Thyroid gland (tissue), 4 donors: ENCODE results near the gene HSPB8. TPM values are rescaled to one million over a fixed set of nuclear protein-coding genes. Genes with fewer than 3 reads are reported as not detected.

ENCODE experiments used
- DNase-seq, 2 donors: peaks; one replicate each; pipeline ENCODE4 v3.0.0-alpha.2; 2019
- H3K27ac ChIP-seq, 3 donors: fragments of 200-600 bp; sonication (generic); 1 replicate in 2 of 3; 2 replicates in 1 of 3; pipeline ENCODE4 v1.5.1; 2016 to 2019; ENCODE audit warnings: mild to moderate bottlenecking in 1 of 3, moderate library complexity in 1 of 3
- H3K27me3 ChIP-seq: fragments of 200-600 bp; sonication (generic); one replicate; pipeline ENCODE4 v1.5.1; 2019
- H3K36me3 ChIP-seq, 2 donors: fragments of 200-600 bp; sonication (generic); one replicate each; pipeline ENCODE4 v1.5.1; 2016 to 2019
- H3K4me1 ChIP-seq, 2 donors: fragments of 200-600 bp; sonication (generic); one replicate each; pipeline ENCODE4 v1.5.1; 2017 to 2019
- H3K4me3 ChIP-seq, 3 donors: fragments of 200-600 bp; sonication (generic); replicated peaks in 1 of 3; 1 replicate in 2 of 3; 2 replicates in 1 of 3; pipeline ENCODE4 v1.5.1; 2016; ENCODE audit warnings: mild to moderate bottlenecking in 1 of 3
- H3K9me3 ChIP-seq: fragments of 200-600 bp; sonication (generic); one replicate; pipeline ENCODE4 v1.5.1; 2017
- CTCF ChIP-seq, 6 experiments: fragments of 200-600 bp in 3 of 6; fragments of 450-650 bp in 3 of 6; sonication (generic) in 3 of 6; IDR thresholded peaks; one replicate each; pipeline ENCODE4 v1.5.1; 2016 to 2019; ENCODE audit warnings: antibody characterized with exemption in 6 of 6, mild to moderate bottlenecking in 2 of 6, inconsistent platforms in 1 of 6, moderate library complexity in 1 of 6
- POLR2A ChIP-seq, 2 donors: fragments of 450-650 bp; IDR thresholded peaks; one replicate each; pipeline ENCODE4 v1.6.1; 2017; ENCODE audit warnings: antibody characterized with exemption in 2 of 2, mild to moderate bottlenecking in 2 of 2, moderate library complexity in 1 of 2
- WGBS, 2 donors: methylation state at CpG; one replicate each; pipeline ENCODE4 v1.1.5; 2017; 5-methylcytosine and 5-hydroxymethylcytosine counted together
- intact Hi-C: fragments of 100-400 bp; cut with DNase I; formaldehyde crosslinking; loops from one replicate; pipeline ENCODE4 v1.15.1; 2023
- total RNA-seq, 4 donors: library from RNA; depleted of rRNA; stranded (reverse); fragments of >200 nt; gene quantifications; one replicate each; pipeline ENCODE4 v1.2.3, GENCODE V29; 2016

The HSPB8 gene
- total RNA-seq, 4 donors from 2014 or later, result 39.0 to 73.9 (median 53.0) TPM

- WGBS, 2 donors, result 72 to 74% methylated on average over 4 of the region's 4 CpGs
- H3K4me3 ChIP-seq, result no peak overlapping the region
- no peak for TF ChIP-seq CTCF (IDR thresholded peaks at IDR 0.05)
- no peak for TF ChIP-seq POLR2A (IDR thresholded peaks at IDR 0.05)
- no peaks in the 10 kb centered on the region for H3K9me3 ChIP-seq
- no peak for DNase-seq
- intact Hi-C loops, result no loop called here
- H3K27ac ChIP-seq, result no peak overlapping the region
- no peaks in the 10 kb centered on the region for H3K4me1 ChIP-seq
- H3K27me3 ChIP-seq, result no peaks in the 10 kb centered on the region
- H3K36me3 ChIP-seq, result no peaks in the 10 kb centered on the region
These were observed 41.8 kb upstream of the HSPB8 start for GRCh38 chr12:119136811-119137410.

GRCh38 chr12:119139448-119139847, 39.3 kb upstream of the HSPB8 start:
- no peaks in the 10 kb centered on the region for H3K9me3 ChIP-seq
- H3K36me3 ChIP-seq, result no peaks in the 10 kb centered on the region
- no peak overlapping the region for H3K27ac ChIP-seq
- no peaks in the 10 kb centered on the region for H3K27me3 ChIP-seq
- no peaks in the 10 kb centered on the region for H3K4me1 ChIP-seq
- intact Hi-C loops, result no loop called here
- H3K4me3 ChIP-seq, result no peak overlapping the region
- 79 to 82% methylated on average over 2 of the region's 2 CpGs for WGBS, 2 donors
- TF ChIP-seq CTCF (IDR thresholded peaks at IDR 0.05), result no peak
- TF ChIP-seq POLR2A (IDR thresholded peaks at IDR 0.05), result no peak
- no peak for DNase-seq

GRCh38 chr12:119145367-119145766, 33.4 kb upstream of the HSPB8 start:
- Histone ChIP-seq H3K27me3 (no peaks in the 10 kb centered on the region), H3K4me3 (no peak overlapping the region), H3K36me3 (no peaks in the 10 kb centered on the region), H3K27ac (no peak overlapping the region), H3K4me1 (no peaks in the 10 kb centered on the region), H3K9me3 (no peaks in the 10 kb centered on the region)
- 65 to 69% methylated on average over 12 to 13 of the region's 13 CpGs for WGBS, 2 donors
- intact Hi-C loops, result no loop called here
- no peak for DNase-seq
- TF ChIP-seq CTCF (IDR thresholded peaks at IDR 0.05) (no peak), POLR2A (IDR thresholded peaks at IDR 0.05) (no peak)

- Histone ChIP-seq H3K27ac (no peak overlapping the region), H3K4me1 (no peaks in the 10 kb centered on the region), H3K4me3 (no peak overlapping the region), H3K27me3 (no peaks in the 10 kb centered on the region), H3K9me3 (no peaks in the 10 kb centered on the region), H3K36me3 (no peaks in the 10 kb centered on the region)
- no peak for DNase-seq
- WGBS, 2 donors, result 67 to 71% methylated on average over 2 of the region's 2 CpGs
- TF ChIP-seq CTCF (IDR thresholded peaks at IDR 0.05) (no peak), POLR2A (IDR thresholded peaks at IDR 0.05) (no peak)
- intact Hi-C loops, result no loop called here
These were observed 30.8 kb upstream of the HSPB8 start for GRCh38 chr12:119147847-119148448.

- Histone ChIP-seq H3K27me3 (no peaks in the 10 kb centered on the region), H3K36me3 (no peaks in the 10 kb centered on the region), H3K9me3 (no peaks in the 10 kb centered on the region), H3K4me1 (no peaks in the 10 kb centered on the region), H3K27ac (no peak overlapping the region), H3K4me3 (no peak overlapping the region)
- intact Hi-C loops, result no loop called here
- TF ChIP-seq POLR2A (IDR thresholded peaks at IDR 0.05), result no peak
- TF ChIP-seq CTCF (IDR thresholded peaks at IDR 0.05), result no peak
- 85 to 91% methylated on average over 7 of the region's 7 CpGs for WGBS, 2 donors
- DNase-seq, result no peak
These were observed 29.5 kb upstream of the HSPB8 start for GRCh38 chr12:119149270-119149669.
